CD4-positive, alpha-beta T cell treated with Interleukin-1 beta for 1 hour (primary cell): ENCODE measurements around the gene SIPA1L3.

Experiments used
- DNase-seq, 2 donors: peaks; one replicate each; pipeline ENCODE4 v3.0.0-alpha.2; 2020 to 2022

Gene SIPA1L3

GRCh38 chr19:38165335-38165734 is 258.3 kb downstream of the SIPA1L3 start:
- DNase-seq: no peak

- DNase-seq: no peak
Measured at GRCh38 chr19:38168637-38169036, 261.6 kb downstream of the SIPA1L3 start.

- no peak for DNase-seq
Measured at GRCh38 chr19:38170334-38170733, 263.3 kb downstream of the SIPA1L3 start.

GRCh38 chr19:38172001-38172400 is 265.0 kb downstream of the SIPA1L3 start:
- no peak for DNase-seq

GRCh38 chr19:38173291-38174041 is 266.5 kb downstream of the SIPA1L3 start:
- DNase-seq: no peak

GRCh38 chr19:38175422-38175821 is 268.4 kb downstream of the SIPA1L3 start:
- no peak for DNase-seq

GRCh38 chr19:38180071-38180470 is 273.1 kb downstream of the SIPA1L3 start:
- DNase-seq: no peak

GRCh38 chr19:38182536-38183210 is 275.7 kb downstream of the SIPA1L3 start:
- no peak for DNase-seq

- DNase-seq: no peak
Measured at GRCh38 chr19:38183251-38183897, 276.4 kb downstream of the SIPA1L3 start.

GRCh38 chr19:38184815-38185214 is 277.8 kb downstream of the SIPA1L3 start:
- no peak for DNase-seq

GRCh38 chr19:38185562-38185961 is 278.6 kb downstream of the SIPA1L3 start:
- no peak for DNase-seq

GRCh38 chr19:38190061-38190460 is 283.1 kb downstream of the SIPA1L3 start:
- DNase-seq: no peak

- DNase-seq: no peak
Measured at GRCh38 chr19:38190793-38191192, 283.8 kb downstream of the SIPA1L3 start.

GRCh38 chr19:38191747-38192146 is 284.7 kb downstream of the SIPA1L3 start:
- DNase-seq: no peak

GRCh38 chr19:38193445-38193844 is 286.4 kb downstream of the SIPA1L3 start:
- no peak for DNase-seq

- no peak for DNase-seq
Measured at GRCh38 chr19:38194061-38194701, 287.2 kb downstream of the SIPA1L3 start.

- DNase-seq: no peak
Measured at GRCh38 chr19:38195237-38195636, 288.2 kb downstream of the SIPA1L3 start.

- DNase-seq: no peak
Measured at GRCh38 chr19:38196245-38196837, 289.3 kb downstream of the SIPA1L3 start.

- DNase-seq: no peak
Measured at GRCh38 chr19:38196948-38197656, 290.1 kb downstream of the SIPA1L3 start.

GRCh38 chr19:38197937-38198704 is 291.1 kb downstream of the SIPA1L3 start:
- DNase-seq: no peak

- no peak for DNase-seq
Measured at GRCh38 chr19:38199340-38199739, 292.3 kb downstream of the SIPA1L3 start.

GRCh38 chr19:38201731-38202130 is 294.7 kb downstream of the SIPA1L3 start:
- DNase-seq: no peak
